Adrenal gland (tissue), 12 donors: ENCODE data around the gene DHRS3. TPM values are rescaled to one million over a fixed set of nuclear protein-coding genes. Genes with fewer than 3 reads are reported as not detected.

ENCODE experiments used
- DNase-seq, 7 donors: peaks; one replicate each; pipeline ENCODE4 v3.0.0-alpha.2; 2019 to 2020
- H3K27ac ChIP-seq, 5 donors: fragments of 200-600 bp; sonication (generic) in 4 of 5; 1 replicate in 3 of 5; 2 replicates in 2 of 5; pipeline versions ENCODE4 v1.5.1 to v1.8.0; 2016 to 2020; ENCODE audit warnings: mild to moderate bottlenecking in 1 of 5
- H3K27me3 ChIP-seq: fragments of 200-600 bp; 2 replicates; pipeline ENCODE4 v1.8.0; 2021
- H3K36me3 ChIP-seq, 2 donors: fragments of 200-600 bp; replicated peaks in 1 of 2; 1 replicate in 1 of 2; 2 replicates in 1 of 2; pipeline versions ENCODE4 v1.5.1 to v1.8.0; 2018 to 2022
- H3K4me1 ChIP-seq, 2 donors: fragments of 200-600 bp; replicated peaks in 1 of 2; 1 replicate in 1 of 2; 2 replicates in 1 of 2; pipeline versions ENCODE4 v1.5.1 to v1.8.0; 2018 to 2021
- H3K4me3 ChIP-seq, 4 donors: fragments of 200-600 bp; sonication (generic) in 3 of 4; one replicate each; pipeline ENCODE4 v1.5.1; 2016 to 2018
- H3K9me3 ChIP-seq, 3 donors: fragments of 200-600 bp; sonication (generic) in 1 of 3; replicated peaks in 1 of 3; 1 replicate in 2 of 3; 2 replicates in 1 of 3; pipeline versions ENCODE4 v1.5.1 to v1.8.0; 2016 to 2021
- POLR2A ChIP-seq, 2 donors: fragments of 450-650 bp; IDR thresholded peaks; one replicate each; pipeline ENCODE4 v1.6.1; 2017; ENCODE audit warnings: antibody characterized with exemption in 2 of 2, mild to moderate bottlenecking in 2 of 2, moderate library complexity in 1 of 2
- WGBS, 4 donors: extraction: QIAGEN DNeasy Blood & Tissue Kit in 2 of 4; methylation state at CpG; one replicate each; pipeline versions ENCODE4 v1.1.5 to v1.1.7; 2013 to 2017; 5-methylcytosine and 5-hydroxymethylcytosine counted together
- intact Hi-C, 2 donors: fragments of 100-400 bp; cut with DNase I; formaldehyde crosslinking; loops; one replicate each; pipeline versions ENCODE4 v1.14.1 to v1.15.0; 2022 to 2023
- polyA plus RNA-seq, 3 donors: library from polyadenylated mRNA; stranded (reverse); fragments of 200-250 nt in 2 of 3; fragments of 350-450 nt in 1 of 3; fragmentation: Illumina TruSeq in 1 of 3; extraction: RNeasy Lipid Tissue Mini Kit (QIAGEN cat#74804) in 1 of 3; gene quantifications; one replicate each; pipeline ENCODE4 v1.2.3, GENCODE V29; 2013 to 2014
- total RNA-seq, 9 donors: library from RNA; depleted of rRNA in 4 of 9; stranded (reverse); fragments of >200 nt in 4 of 9; fragments of 120-200 nt in 1 of 9; fragmentation: NEBNext Ultra II Directional in 1 of 9; extraction: Animal tissue kit (Norgen Biotek cat#: 25700) in 1 of 9; gene quantifications; one replicate each; pipeline versions ENCODE4 v1.1.0 to v1.2.4, GENCODE V29; 2013 to 2023
- TF ChIP-seq, protein P1 (sequence below), 6 experiments: fragments of 450-650 bp in 4 of 6; fragments of 200-600 bp in 2 of 6; sonication (generic) in 1 of 6; IDR thresholded peaks; 1 replicate in 5 of 6; 2 replicates in 1 of 6; pipeline versions ENCODE4 v1.5.1 to v1.8.0; 2016 to 2021; ENCODE audit warnings: antibody characterized with exemption in 6 of 6, mild to moderate bottlenecking in 2 of 6, moderate library complexity in 1 of 6
- donor health status: healthy with polysubstance abuse.
- donor health status: Bipolar disorder and iron deficiency.
- donor health status: DM: yes; HTN: yes; CAD: no.
- donor health status: DM: no; HTN: no; CAD: no.
- donor health status: DM: no; HTN: no; CAD: no.
- donor health status: DM: yes; HTN: yes; CAD: no.

DHRS3 gene
- total and polyA plus RNA-seq, 12 donors: 7.7 to 72.4 (median 41.3) TPM

DNA sequence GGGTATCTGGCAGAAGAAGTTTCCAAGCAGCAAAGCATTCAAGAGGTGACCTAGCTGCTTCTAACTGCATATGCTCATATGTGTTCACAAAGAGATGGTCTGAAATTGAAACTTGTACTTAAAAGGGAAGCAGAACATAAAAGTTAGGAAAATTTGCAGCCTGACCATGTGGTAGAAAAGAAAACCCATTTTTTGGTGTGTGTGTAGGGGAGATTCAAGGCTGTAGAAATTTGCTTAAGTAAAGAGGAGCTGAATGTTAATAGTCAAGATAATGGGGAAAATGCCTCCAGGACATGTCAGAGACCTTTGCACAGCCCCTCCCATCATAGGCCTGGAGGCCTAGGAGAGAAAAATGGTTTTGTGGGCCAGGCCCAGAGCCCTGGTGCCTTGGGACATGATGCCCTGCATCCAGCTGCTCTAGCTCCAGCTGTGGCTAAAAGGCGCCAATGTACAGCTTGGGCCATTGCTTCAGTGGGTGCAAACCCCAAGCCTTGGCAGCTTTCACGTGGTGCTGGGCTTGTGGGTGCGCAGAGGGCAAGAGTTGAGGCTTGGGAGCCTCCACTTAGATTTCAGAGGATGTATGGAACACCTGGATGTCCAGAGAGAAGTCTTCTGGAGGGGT, 54.9 kb downstream of the DHRS3 start:
- no peak for TF ChIP-seq POLR2A (IDR thresholded peaks at IDR 0.05)
- TF ChIP-seq, protein P1, sequence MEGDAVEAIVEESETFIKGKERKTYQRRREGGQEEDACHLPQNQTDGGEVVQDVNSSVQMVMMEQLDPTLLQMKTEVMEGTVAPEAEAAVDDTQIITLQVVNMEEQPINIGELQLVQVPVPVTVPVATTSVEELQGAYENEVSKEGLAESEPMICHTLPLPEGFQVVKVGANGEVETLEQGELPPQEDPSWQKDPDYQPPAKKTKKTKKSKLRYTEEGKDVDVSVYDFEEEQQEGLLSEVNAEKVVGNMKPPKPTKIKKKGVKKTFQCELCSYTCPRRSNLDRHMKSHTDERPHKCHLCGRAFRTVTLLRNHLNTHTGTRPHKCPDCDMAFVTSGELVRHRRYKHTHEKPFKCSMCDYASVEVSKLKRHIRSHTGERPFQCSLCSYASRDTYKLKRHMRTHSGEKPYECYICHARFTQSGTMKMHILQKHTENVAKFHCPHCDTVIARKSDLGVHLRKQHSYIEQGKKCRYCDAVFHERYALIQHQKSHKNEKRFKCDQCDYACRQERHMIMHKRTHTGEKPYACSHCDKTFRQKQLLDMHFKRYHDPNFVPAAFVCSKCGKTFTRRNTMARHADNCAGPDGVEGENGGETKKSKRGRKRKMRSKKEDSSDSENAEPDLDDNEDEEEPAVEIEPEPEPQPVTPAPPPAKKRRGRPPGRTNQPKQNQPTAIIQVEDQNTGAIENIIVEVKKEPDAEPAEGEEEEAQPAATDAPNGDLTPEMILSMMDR (IDR thresholded peaks at IDR 0.05): no peak
- no peaks in the 10 kb centered on the region for H3K27me3 ChIP-seq
- H3K4me1 ChIP-seq: peaks cover 0 to 6% of the 10 kb centered on the region in 2 donors
- H3K36me3 ChIP-seq: peaks cover 0 to 7% of the 10 kb centered on the region in 2 donors
- DNase-seq: no peak
- H3K9me3 ChIP-seq: peaks cover 0 to 8% (median 0%) of the 10 kb centered on the region in 3 donors
- no peak overlapping the region for H3K27ac ChIP-seq
- intact Hi-C loops: no loop called here
- 57 to 77% (median 73%) methylated on average over 2 to 3 of the region's 3 CpGs for WGBS, 4 donors
- H3K4me3 ChIP-seq: no peak overlapping the region

DNA sequence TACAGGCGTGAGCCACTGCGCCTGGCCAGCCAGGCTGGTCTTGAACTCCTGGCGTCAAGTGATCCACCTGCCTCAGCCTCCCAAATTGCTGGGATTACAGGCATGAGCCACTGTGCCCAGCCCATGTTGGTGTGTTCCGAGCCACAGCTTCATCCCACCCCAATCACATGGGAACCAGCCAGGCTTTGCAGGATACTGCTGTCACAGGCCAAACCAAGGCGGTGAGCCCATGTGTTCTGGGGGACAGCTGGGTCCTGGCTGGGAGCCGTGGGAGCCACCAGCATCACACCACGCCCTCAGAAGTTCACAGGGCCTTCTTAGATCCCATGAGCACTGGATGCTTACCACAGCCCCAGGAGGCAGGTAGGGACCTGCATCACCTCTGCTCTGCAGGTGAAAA, 56.9 kb downstream of the DHRS3 start:
- WGBS, 4 donors: 89 to 99% (median 95%) methylated on average over 3 to 7 of the region's 7 CpGs

DNA sequence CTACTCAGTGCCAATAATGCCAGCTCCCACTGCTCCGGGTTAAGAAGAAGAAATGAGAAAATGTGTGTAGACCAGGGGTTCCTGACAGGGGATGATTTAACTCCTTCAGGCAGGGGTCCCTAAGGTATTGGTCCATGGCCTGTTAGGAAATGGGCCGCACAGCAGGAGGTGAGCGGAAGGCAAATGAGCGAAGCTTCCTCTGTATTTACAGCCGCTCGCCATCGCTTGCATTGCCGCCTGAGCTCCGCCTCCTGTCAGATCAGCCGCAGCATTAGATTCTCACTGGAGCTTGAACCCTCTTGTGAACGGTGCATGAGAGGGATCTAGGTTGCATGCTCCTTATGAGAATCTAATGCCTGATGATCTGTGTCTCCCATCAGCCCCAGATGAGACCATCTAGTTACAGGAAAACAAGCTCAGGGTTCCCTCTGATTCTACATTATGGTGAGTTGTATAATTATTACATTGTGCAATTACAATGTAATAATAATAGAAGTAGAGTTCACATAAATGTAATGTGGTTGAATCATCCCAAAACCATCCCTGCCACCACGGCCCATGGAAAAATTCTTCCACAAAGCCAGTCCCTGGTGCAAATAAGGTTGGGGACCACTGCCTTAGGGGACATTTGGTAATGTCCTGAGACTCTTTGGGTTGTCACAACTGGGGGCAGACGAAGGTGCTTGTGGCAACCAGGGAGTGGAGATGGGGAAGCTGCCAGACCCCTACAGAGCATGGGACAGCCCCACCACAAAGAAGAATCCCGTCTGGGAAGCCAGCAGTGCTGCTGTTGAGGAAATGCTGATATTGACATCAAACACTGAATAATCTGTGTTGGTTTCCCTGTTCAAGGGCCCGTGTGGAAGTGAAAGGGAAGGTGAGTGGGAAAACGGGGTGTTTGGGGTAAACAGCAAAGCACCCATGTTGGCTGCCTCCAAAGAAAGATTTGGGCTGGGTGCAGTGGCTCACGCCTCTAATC, 60.8 kb downstream of the DHRS3 start:
- WGBS, 4 donors: 90 to 94% (median 92%) methylated on average over 15 to 17 of the region's 17 CpGs
- Histone ChIP-seq H3K9me3 (no peaks in the 10 kb centered on the region), H3K27ac (peak overlapping the region in 4 of 5 donors; percentile 11 to 84 (median 45)), H3K36me3 (no peaks in the 10 kb centered on the region), H3K27me3 (no peaks in the 10 kb centered on the region), H3K4me1 (peaks cover 0 to 4% of the 10 kb centered on the region in 2 donors), H3K4me3 (no peak overlapping the region)
- DNase-seq: no peak
- intact Hi-C loops: no loop called here
- TF ChIP-seq POLR2A (IDR thresholded peaks at IDR 0.05): no peak
- TF ChIP-seq, protein P1 (IDR thresholded peaks at IDR 0.05): no peak

More for the DNA sequence above, 56.9 kb downstream of the DHRS3 start:
- Histone ChIP-seq H3K36me3 (no peaks in the 10 kb centered on the region), H3K9me3 (peaks cover 0 to 8% (median 0%) of the 10 kb centered on the region in 3 donors), H3K4me3 (no peak overlapping the region), H3K4me1 (peaks cover 0 to 9% of the 10 kb centered on the region in 2 donors), H3K27me3 (no peaks in the 10 kb centered on the region), H3K27ac (no peak overlapping the region)
- DNase-seq: no peak
- TF ChIP-seq, protein P1 (IDR thresholded peaks at IDR 0.05): no peak
- TF ChIP-seq POLR2A (IDR thresholded peaks at IDR 0.05): no peak
- intact Hi-C loops: no loop called here

DNA sequence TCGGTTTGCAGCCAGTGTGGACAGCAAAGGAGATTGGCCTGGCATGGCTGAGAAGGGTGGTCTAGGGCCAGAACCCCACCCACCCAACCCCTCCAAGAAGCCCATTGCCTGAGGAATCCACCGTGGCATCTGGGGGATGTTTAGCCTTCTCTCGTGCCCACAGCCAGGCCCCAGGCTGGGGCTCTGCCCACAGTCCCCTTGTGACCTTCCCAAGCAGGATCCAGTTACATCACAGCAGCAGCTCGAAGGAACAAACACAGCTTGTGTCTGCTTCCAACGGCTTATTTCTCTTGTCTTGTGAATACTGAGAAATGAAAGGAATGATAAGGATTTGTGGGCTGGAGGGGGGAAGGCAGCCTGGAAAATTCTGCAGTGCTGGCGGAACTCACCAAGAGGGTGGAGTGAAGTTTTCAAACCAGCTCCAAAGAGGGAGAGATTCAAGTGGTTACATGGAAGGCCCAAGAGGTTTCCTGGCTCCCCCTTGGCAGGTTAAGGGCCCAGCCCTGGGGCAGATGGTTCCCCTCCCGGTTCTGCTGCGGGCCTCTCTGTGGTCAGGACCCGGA, 61.6 kb downstream of the DHRS3 start:
- no peaks in the 10 kb centered on the region for H3K36me3 ChIP-seq
- H3K27me3 ChIP-seq: no peaks in the 10 kb centered on the region
- H3K27ac ChIP-seq: peak overlapping the region in 4 of 5 donors; percentile 11 to 84 (median 45)
- no peak overlapping the region for H3K4me3 ChIP-seq
- WGBS, 4 donors: 36 to 67% (median 42%) methylated on average over 8 to 9 of the region's 9 CpGs
- peaks cover 0 to 4% of the 10 kb centered on the region in 2 donors for H3K4me1 ChIP-seq
- DNase-seq: peak in 5 of 7 donors; percentile 34 to 64 (median 37)
- no peak for TF ChIP-seq POLR2A (IDR thresholded peaks at IDR 0.05)
- TF ChIP-seq, protein P1 (IDR thresholded peaks at IDR 0.05): no peak
- intact Hi-C loops: no loop called here
- no peaks in the 10 kb centered on the region for H3K9me3 ChIP-seq
